ENCODE data around the gene KCNK13. TPM values are rescaled to one million over a fixed set of nuclear protein-coding genes. Genes with fewer than 3 reads are reported as not detected.

KCNK13 gene
- total and polyA plus RNA-seq, 2 of the 4 experiments (the other 2 are of a cell fraction): not detected

DNA sequence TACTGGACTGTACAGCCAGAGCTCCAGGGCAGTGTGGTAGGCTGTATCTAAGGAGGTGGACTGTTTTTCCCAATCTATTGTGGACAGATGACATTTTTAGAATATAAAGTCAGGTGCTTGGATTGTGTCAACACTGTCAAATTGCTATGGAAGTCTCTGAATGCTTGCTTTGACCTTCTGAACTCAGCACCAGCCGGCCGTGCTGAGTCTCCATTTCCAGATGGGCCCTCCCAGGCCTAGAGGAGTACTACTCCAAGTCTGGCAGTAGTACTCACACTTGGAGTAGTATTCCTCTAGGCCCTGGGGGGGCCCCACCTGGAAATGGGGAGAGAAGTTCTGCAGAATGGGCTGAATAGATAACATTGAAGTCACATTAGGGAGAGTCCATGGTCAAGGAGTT, 16.2 kb upstream of the KCNK13 start:
- H3K18ac ChIP-seq (ENCODE audit: low read depth, low read length): no peak overlapping the region
- dilution Hi-C loops (cut with HindIII; ENCODE audit: low sequenced_read_pairs, unreplicated experiment): no loop called here
- no peak overlapping the region for H3K4me2 ChIP-seq (ENCODE audit: low read depth, low read length)
- no peak overlapping the region for H4K8ac ChIP-seq (ENCODE audit: low read depth in 2 of 2, low read length in 2 of 2)
- H2BK20ac ChIP-seq (ENCODE audit: low read depth, low read length): no peak overlapping the region
- in situ Hi-C loops (cut with MboI; ENCODE audit: low sequenced_read_pairs): no loop called here
- POLR2A ChIA-PET (ENCODE audit: unreplicated experiment): no interaction called here
- no peak overlapping the region for H3K27ac ChIP-seq (ENCODE audit: insufficient read depth, low read length)
- H3K79me1 ChIP-seq (ENCODE audit: low read depth in 1 of 2, low read length in 2 of 2): 0 out of 4 replicates have a peak, but pooled peaks cover 0 to 4% of the 10 kb centered on the region in 2 experiments
- H2AK9ac ChIP-seq (replicated peaks; ENCODE audit: low read depth, low read length, poor library complexity): no peak overlapping the region
- no peaks in the 10 kb centered on the region for H3K9me3 ChIP-seq (ENCODE audit: control insufficient read depth, insufficient read depth, low read length)
- no peaks in the 10 kb centered on the region for H3K4me1 ChIP-seq (ENCODE audit: control insufficient read depth, insufficient read depth, low read length)
- no peak overlapping the region for H4K91ac ChIP-seq (ENCODE audit: insufficient read depth, low read depth, low read length)
- H3K4me3 ChIP-seq (ENCODE audit: insufficient read depth, low read depth, low read length): no peak overlapping the region
- H3K9ac ChIP-seq (ENCODE audit: low read depth, low read length): no peak overlapping the region
- H4K5ac ChIP-seq (ENCODE audit: low read depth, low read length): no peak overlapping the region
- TF ChIP-seq NFE2L2 (IDR thresholded peaks at IDR 0.05; ENCODE audit: low read depth, low read length): no peak
- CTCF ChIA-PET: no interaction called here
- H4K20me1 ChIP-seq (ENCODE audit: insufficient read depth, low read length): no peaks in the 10 kb centered on the region
- intact Hi-C loops (cut with micrococcal nuclease): no loop called here
- no peak overlapping the region for H3K23ac ChIP-seq (ENCODE audit: low read depth, low read length)
- no peak overlapping the region for H2BK15ac ChIP-seq (ENCODE audit: low read depth, low read length)
- H3K4ac ChIP-seq (ENCODE audit: low read depth, low read length): no peak overlapping the region
- no peak overlapping the region for H3K56ac ChIP-seq (ENCODE audit: extremely low read depth, insufficient read depth, low read length)
- no peak overlapping the region for H2AK5ac ChIP-seq (ENCODE audit: low read depth, low read length)
- H2BK5ac ChIP-seq (ENCODE audit: low read depth, low read length, poor library complexity, severe bottlenecking): no peak overlapping the region
- H3K9me1 ChIP-seq (ENCODE audit: insufficient read depth, low read length): no peaks in the 10 kb centered on the region; the same call in 1 of the 2 replicates
- WGBS, 2 experiments (ENCODE audit: extremely low coverage in 2 of 2, insufficient read length in 1 of 2): no CpG with 5 or more reads among the region's 2 CpGs
- H3K14ac ChIP-seq (replicated peaks; ENCODE audit: low read depth, low read length): no peak overlapping the region
- H2BK120ac ChIP-seq (ENCODE audit: low read depth, low read length): no peak overlapping the region
- no peak overlapping the region for H2AFZ ChIP-seq (replicated peaks; ENCODE audit: low read length, poor library complexity)
- no peak for ATAC-seq (ENCODE audit: low read depth)
- no TSS peak for BruUV-seq (replicated peaks)
- H3K27me3 ChIP-seq (ENCODE audit: control insufficient read depth, insufficient read depth, low read length): no peaks in the 10 kb centered on the region
- DNase-seq: no peak
- peaks cover 13% of the 10 kb centered on the region for H3K36me3 ChIP-seq (ENCODE audit: control insufficient read depth, insufficient read depth, low read length)
